CD14-positive monocyte (primary cell): ENCODE measurements around the gene DLX4. TPM values are rescaled to one million over a fixed set of nuclear protein-coding genes. Genes with fewer than 3 reads are reported as not detected.
A peak's percentile ranks its signal among the peaks of the same experiment; 100 is the strongest.

Source experiments
- DNase-seq, 3 donors: peaks; one replicate each; pipeline ENCODE4 v3.0.0-alpha.2; 2011 to 2022
- H2AFZ ChIP-seq: 2 replicates; pipeline ENCODE4 v1.6.0; 2012; ENCODE audit warnings: mild to moderate bottlenecking, low read depth, low read length, inconsistent platforms; ENCODE audit not compliant: insufficient read depth, poor library complexity, severe bottlenecking
- H3K27ac ChIP-seq, 2 donors: 1 replicate in 1 of 2; 2 replicates in 1 of 2; pipeline ENCODE4 v1.5.1; 2012 to 2013; ENCODE audit warnings: low read length in 2 of 2, control low read depth in 1 of 2, inconsistent platforms in 1 of 2, low read depth in 1 of 2, mild to moderate bottlenecking in 1 of 2
- H3K27me3 ChIP-seq, 2 donors: one replicate each; pipeline versions ENCODE4 v1.6.0 to v1.6.1; 2011 to 2013; ENCODE audit warnings: low read length in 2 of 2; ENCODE audit not compliant: control insufficient read depth in 2 of 2, insufficient read depth in 2 of 2
- H3K36me3 ChIP-seq, 2 donors: replicated peaks in 1 of 2; 1 replicate in 1 of 2; 2 replicates in 1 of 2; pipeline versions ENCODE4 v1.5.1 to v1.6.1; 2012 to 2013; ENCODE audit warnings: low read length in 2 of 2, control low read depth in 1 of 2, inconsistent platforms in 1 of 2, mild to moderate bottlenecking in 1 of 2; ENCODE audit not compliant: insufficient read depth in 2 of 2, control insufficient read depth in 1 of 2
- H3K4me1 ChIP-seq, 2 donors: 1 replicate in 1 of 2; 2 replicates in 1 of 2; pipeline versions ENCODE4 v1.5.1 to v1.6.1; 2012 to 2013; ENCODE audit warnings: low read length in 2 of 2, control low read depth in 1 of 2, inconsistent platforms in 1 of 2, mild to moderate bottlenecking in 1 of 2, moderate library complexity in 1 of 2; ENCODE audit not compliant: insufficient read depth in 2 of 2, control insufficient read depth in 1 of 2
- H3K4me2 ChIP-seq: replicated peaks from 2 replicates; pipeline ENCODE3; 2012; ENCODE audit warnings: low read length, moderate library complexity, mild to moderate bottlenecking; ENCODE audit not compliant: poor library complexity, severe bottlenecking; ENCODE audit errors: extremely low read depth
- H3K4me3 ChIP-seq, 3 experiments: fragments of 200-600 bp in 1 of 3; sonication (generic) in 1 of 3; replicated peaks in 1 of 3; 1 replicate in 2 of 3; 2 replicates in 1 of 3; pipeline ENCODE4 v1.5.1; 2011 to 2013; ENCODE audit warnings: low read length in 3 of 3, mild to moderate bottlenecking in 3 of 3, control low read depth in 2 of 3, low read depth in 2 of 3, inconsistent platforms in 1 of 3, moderate library complexity in 1 of 3
- H3K79me2 ChIP-seq: 2 replicates; pipeline ENCODE4 v1.6.0; 2012; ENCODE audit warnings: mild to moderate bottlenecking, control low read depth, inconsistent platforms, low read length, moderate library complexity; ENCODE audit not compliant: insufficient read depth
- H3K9ac ChIP-seq: 2 replicates; pipeline ENCODE4 v1.6.0; 2017; ENCODE audit warnings: low read length, mild to moderate bottlenecking; ENCODE audit not compliant: insufficient read depth, poor library complexity, severe bottlenecking
- H3K9me3 ChIP-seq, 2 donors: replicated peaks in 1 of 2; 1 replicate in 1 of 2; 2 replicates in 1 of 2; pipeline versions ENCODE4 v1.5.1 to v1.6.1; 2012 to 2013; ENCODE audit warnings: low read length in 2 of 2, control low read depth in 1 of 2; ENCODE audit not compliant: control insufficient read depth in 1 of 2, insufficient read depth in 1 of 2
- H4K20me1 ChIP-seq: 2 replicates; pipeline ENCODE4 v1.6.0; 2012; ENCODE audit warnings: mild to moderate bottlenecking, low read length, control low read depth, moderate library complexity; ENCODE audit not compliant: insufficient read depth
- H3K27ac Mint-ChIP-seq, 7 donors: one replicate each; pipeline ENCODE4 v1.8.0; 2020; ENCODE audit warnings: mild to moderate bottlenecking in 7 of 7, mixed read lengths in 7 of 7, moderate library complexity in 6 of 7, inconsistent platforms in 2 of 7
- H3K27me3 Mint-ChIP-seq, 3 donors: one replicate each; pipeline ENCODE4 v1.8.0; 2021 to 2022; ENCODE audit warnings: low read depth in 3 of 3, mild to moderate bottlenecking in 3 of 3, mixed read lengths in 3 of 3, moderate library complexity in 3 of 3, inconsistent platforms in 1 of 3
- H3K36me3 Mint-ChIP-seq, 2 donors: one replicate each; pipeline ENCODE4 v1.8.0; 2020; ENCODE audit warnings: mixed read lengths in 2 of 2, inconsistent platforms in 1 of 2, mild to moderate bottlenecking in 1 of 2
- H3K4me1 Mint-ChIP-seq: one replicate; pipeline ENCODE4 v1.8.0; 2020; ENCODE audit warnings: mild to moderate bottlenecking, mixed read lengths
- H3K4me3 Mint-ChIP-seq, 2 donors: one replicate each; pipeline ENCODE4 v1.8.0; 2020; ENCODE audit warnings: mild to moderate bottlenecking in 2 of 2, mixed read lengths in 2 of 2, moderate library complexity in 1 of 2
- H3K9me3 Mint-ChIP-seq, 7 donors: one replicate each; pipeline ENCODE4 v1.8.0; 2020 to 2022; ENCODE audit warnings: mixed read lengths in 7 of 7, mild to moderate bottlenecking in 6 of 7, moderate library complexity in 6 of 7, inconsistent platforms in 2 of 7
- WGBS: methylation state at CpG from one replicate; pipeline ENCODE4 v1.1.5; 2013; ENCODE audit warnings: missing lambda C conversion rate; ENCODE audit not compliant: insufficient coverage; 5-methylcytosine and 5-hydroxymethylcytosine counted together
- intact Hi-C, 2 donors: fragments of 100-400 bp; cut with micrococcal nuclease; formaldehyde crosslinking; loops; one replicate each; pipeline versions ENCODE4 v1.15.0 to v1.15.1; 2023
- polyA plus RNA-seq, 3 donors: library from polyadenylated mRNA; depleted of rRNA in 1 of 3; unstranded in 2 of 3; stranded (reverse) in 1 of 3; fragments of 300-500 nt in 2 of 3; fragments of >200 nt in 1 of 3; fragmentation: Illumina TruSeq in 2 of 3; gene quantifications; 1 replicate in 2 of 3; 2 replicates in 1 of 3; pipeline ENCODE4 v1.2.3, GENCODE V29; 2012 to 2021
- TF ChIP-seq, protein P1 (sequence below): fragments of 200-600 bp; IDR thresholded peaks from one replicate; pipeline ENCODE4 v1.8.0; 2022; ENCODE audit warnings: antibody characterized with exemption, mild to moderate bottlenecking

DLX4 gene
- polyA plus RNA-seq, 3 donors = 0.20 to 3.5 TPM; not detected in 1

- peaks cover 10% of the 10 kb centered on the region in 2 donors for H3K36me3 Mint-ChIP-seq
- H3K9me3 Mint-ChIP-seq = peaks cover 0 to 20% (median 7%) of the 10 kb centered on the region in 7 donors
- peaks cover 37% of the 10 kb centered on the region for H3K4me1 Mint-ChIP-seq
- H3K27ac ChIP-seq = no peak overlapping the region
- intact Hi-C loops = no loop called here
- 100% methylated on average over 2 of the region's 7 CpGs for WGBS
- H3K4me1 ChIP-seq = peaks cover 29% of the 10 kb centered on the region in 2 donors
- no peaks in the 10 kb centered on the region for H4K20me1 ChIP-seq
- no peak overlapping the region for H3K27ac Mint-ChIP-seq
- H3K27me3 ChIP-seq = peaks cover 47 to 75% of the 10 kb centered on the region in 2 donors
- H2AFZ ChIP-seq = no peak overlapping the region
- no peaks in the 10 kb centered on the region for H3K36me3 ChIP-seq
- peaks cover 0 to 25% of the 10 kb centered on the region in 2 donors for H3K9me3 ChIP-seq
- no peak overlapping the region for H3K4me2 ChIP-seq
- no peak overlapping the region for H3K9ac ChIP-seq
- H3K4me3 Mint-ChIP-seq = peak overlapping the region in 1 of 2 donors; percentile 11
- H3K4me3 ChIP-seq = no peak overlapping the region
- peaks cover 67 to 85% (median 74%) of the 10 kb centered on the region in 3 donors for H3K27me3 Mint-ChIP-seq
- no peak for DNase-seq
- H3K79me2 ChIP-seq = no peaks in the 10 kb centered on the region
- TF ChIP-seq, protein P1, sequence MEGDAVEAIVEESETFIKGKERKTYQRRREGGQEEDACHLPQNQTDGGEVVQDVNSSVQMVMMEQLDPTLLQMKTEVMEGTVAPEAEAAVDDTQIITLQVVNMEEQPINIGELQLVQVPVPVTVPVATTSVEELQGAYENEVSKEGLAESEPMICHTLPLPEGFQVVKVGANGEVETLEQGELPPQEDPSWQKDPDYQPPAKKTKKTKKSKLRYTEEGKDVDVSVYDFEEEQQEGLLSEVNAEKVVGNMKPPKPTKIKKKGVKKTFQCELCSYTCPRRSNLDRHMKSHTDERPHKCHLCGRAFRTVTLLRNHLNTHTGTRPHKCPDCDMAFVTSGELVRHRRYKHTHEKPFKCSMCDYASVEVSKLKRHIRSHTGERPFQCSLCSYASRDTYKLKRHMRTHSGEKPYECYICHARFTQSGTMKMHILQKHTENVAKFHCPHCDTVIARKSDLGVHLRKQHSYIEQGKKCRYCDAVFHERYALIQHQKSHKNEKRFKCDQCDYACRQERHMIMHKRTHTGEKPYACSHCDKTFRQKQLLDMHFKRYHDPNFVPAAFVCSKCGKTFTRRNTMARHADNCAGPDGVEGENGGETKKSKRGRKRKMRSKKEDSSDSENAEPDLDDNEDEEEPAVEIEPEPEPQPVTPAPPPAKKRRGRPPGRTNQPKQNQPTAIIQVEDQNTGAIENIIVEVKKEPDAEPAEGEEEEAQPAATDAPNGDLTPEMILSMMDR = no peak
Measured at GRCh38 chr17:49975531-49975930, 6.5 kb downstream of the DLX4 start.

GRCh38 chr17:49976163-49976827 is 7.3 kb downstream of the DLX4 start:
- no peaks in the 10 kb centered on the region for H4K20me1 ChIP-seq
- TF ChIP-seq, protein P1 = no peak
- no peak overlapping the region for H3K27ac ChIP-seq
- no peak overlapping the region for H3K9ac ChIP-seq
- H3K4me1 ChIP-seq = peaks cover 28% of the 10 kb centered on the region in 2 donors
- peaks cover 3 to 4% of the 10 kb centered on the region in 2 donors for H3K36me3 Mint-ChIP-seq
- H3K27ac Mint-ChIP-seq = peak overlapping the region in 3 of 7 donors; percentile 3 to 26 (median 11)
- H3K9me3 Mint-ChIP-seq = peaks cover 0 to 15% (median 2%) of the 10 kb centered on the region in 7 donors
- no peak for DNase-seq
- H3K79me2 ChIP-seq = no peaks in the 10 kb centered on the region
- H3K27me3 ChIP-seq = peaks cover 40 to 70% of the 10 kb centered on the region in 2 donors
- whole genome bisulfite sequencing = 100% methylated on average over 1 of the region's 5 CpGs
- H3K4me1 Mint-ChIP-seq = peaks cover 29% of the 10 kb centered on the region
- no peak overlapping the region for H3K4me3 ChIP-seq
- H2AFZ ChIP-seq = no peak overlapping the region
- no peak overlapping the region for H3K4me2 ChIP-seq
- peak overlapping the region in 1 of 2 donors; percentile 44 for H3K4me3 Mint-ChIP-seq
- intact Hi-C loops = no loop called here
- no peaks in the 10 kb centered on the region for H3K36me3 ChIP-seq
- peaks cover 63 to 84% (median 72%) of the 10 kb centered on the region in 3 donors for H3K27me3 Mint-ChIP-seq
- peaks cover 0 to 17% of the 10 kb centered on the region in 2 donors for H3K9me3 ChIP-seq
